GM19025 (cell line): ENCODE results near the gene GPR17.

Experiments used
- ATAC-seq: cut with Tn5 transposase; IDR thresholded peaks from one replicate; pipeline ENCODE4 v1.9.1; 2021; ENCODE audit warnings: mild to moderate bottlenecking, low read depth, moderate library complexity; ENCODE audit not compliant: unreplicated experiment

Gene GPR17

DNA sequence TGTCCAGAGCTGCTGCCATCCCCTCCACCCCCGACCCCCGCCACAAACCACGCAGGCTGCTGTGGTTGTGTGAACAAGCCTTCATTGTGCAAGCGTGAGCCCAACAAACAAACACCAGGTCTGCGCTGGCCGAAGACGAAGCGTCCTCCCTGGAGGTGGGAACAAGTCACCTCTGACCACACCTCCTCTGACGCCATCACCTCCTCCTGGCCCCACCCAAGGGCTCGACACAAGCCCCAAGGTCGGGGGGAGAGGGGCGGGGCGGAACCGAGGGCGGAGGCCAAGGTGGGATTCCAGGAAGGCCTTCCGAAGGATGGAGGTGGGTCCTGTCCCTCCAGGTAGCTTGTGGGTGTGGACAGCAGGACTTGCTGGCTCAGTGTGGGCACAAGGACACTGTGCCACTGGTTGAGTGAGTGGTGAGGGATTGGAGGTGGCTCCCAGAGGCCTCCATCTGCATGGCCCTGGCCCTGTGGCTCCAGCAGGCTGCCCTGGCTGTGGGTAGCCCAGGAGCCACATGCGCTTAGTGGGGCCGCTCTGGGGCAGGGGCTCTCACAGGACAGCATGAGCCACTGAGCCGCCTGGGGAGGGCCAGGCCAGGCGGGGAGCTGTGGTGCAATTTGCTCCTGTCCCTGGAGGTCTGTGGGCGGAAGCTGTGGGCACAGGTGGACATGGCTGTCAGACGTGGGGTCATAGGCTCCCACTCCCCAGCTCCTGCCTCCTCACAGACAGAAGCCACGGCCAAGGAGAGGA lies 7.4 kb upstream of the GPR17 start:
- ATAC-seq: no peak

GRCh38 chr2:127639111-127639474 lies 6.9 kb upstream of the GPR17 start:
- no peak for ATAC-seq

DNA sequence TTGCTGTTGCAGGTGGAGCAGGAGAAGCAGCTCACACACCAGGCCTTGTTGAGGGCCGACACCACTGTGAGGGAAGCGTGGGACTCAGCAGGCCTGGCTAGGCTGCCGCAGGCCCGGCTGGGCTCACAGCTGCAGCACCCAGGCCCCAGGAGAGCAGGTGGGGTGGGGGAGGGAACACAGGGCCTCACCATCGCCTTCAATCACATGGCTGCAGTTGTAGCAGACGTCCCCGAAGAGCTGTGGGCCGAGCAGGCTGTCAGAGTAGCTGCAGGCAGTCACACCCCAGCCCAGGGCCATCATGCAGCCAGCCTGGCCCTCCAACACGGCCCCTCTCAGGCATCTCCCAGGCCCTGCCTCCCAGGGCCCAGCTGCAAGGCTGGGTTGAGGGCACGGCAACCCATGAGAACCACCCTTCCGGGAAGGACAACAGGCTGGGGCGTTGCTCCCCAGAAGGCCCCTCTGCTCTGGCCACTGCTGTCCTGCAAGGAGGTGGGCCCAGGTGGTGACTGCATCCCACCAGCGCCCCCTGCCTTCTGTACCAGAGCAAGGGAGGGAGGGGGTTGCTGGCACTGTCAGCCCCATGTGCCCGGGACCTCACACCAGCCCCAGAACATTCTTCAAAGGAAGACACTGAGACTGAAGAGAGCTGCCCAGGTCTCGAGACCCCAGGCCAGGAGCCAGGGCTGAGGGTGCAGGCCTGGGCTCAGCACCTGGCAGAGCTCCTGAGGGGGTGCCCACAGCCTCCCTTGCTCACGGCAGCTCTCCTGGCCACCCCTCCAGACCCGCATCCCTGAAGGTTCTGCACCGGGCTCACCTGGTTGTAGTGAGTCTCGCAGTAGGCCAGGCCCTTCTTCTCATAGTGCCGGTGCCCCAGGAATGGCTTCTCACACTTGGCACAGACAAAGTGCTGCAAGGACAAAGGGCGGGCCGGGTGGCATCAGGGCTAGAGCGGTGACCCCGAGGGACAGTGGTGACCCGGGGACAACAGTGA lies 5.6 kb upstream of the GPR17 start:
- ATAC-seq: no peak

DNA sequence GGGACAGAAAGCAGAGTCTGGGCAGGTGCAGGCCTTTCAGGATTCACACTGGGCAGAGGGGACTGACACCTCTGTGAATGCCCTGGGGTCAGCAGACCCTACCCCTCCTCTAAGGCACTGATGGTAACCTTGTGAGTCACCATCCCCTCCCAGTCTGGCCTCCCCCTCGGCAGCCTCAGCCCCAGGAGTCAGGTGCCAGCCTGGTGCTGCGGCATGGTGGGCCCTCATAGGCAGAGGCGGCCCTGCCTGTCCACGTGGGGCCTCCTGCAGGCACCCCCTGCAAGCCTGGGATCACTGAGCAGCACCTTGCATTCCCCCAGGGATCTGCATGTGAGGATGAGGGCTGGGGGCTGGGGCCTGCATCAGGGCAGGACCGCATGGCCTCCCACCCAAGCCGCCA lies 4.8 kb upstream of the GPR17 start:
- no peak for ATAC-seq

- no peak for ATAC-seq
Observed at GRCh38 chr2:127641846-127642507, 4.0 kb upstream of the GPR17 start.

DNA sequence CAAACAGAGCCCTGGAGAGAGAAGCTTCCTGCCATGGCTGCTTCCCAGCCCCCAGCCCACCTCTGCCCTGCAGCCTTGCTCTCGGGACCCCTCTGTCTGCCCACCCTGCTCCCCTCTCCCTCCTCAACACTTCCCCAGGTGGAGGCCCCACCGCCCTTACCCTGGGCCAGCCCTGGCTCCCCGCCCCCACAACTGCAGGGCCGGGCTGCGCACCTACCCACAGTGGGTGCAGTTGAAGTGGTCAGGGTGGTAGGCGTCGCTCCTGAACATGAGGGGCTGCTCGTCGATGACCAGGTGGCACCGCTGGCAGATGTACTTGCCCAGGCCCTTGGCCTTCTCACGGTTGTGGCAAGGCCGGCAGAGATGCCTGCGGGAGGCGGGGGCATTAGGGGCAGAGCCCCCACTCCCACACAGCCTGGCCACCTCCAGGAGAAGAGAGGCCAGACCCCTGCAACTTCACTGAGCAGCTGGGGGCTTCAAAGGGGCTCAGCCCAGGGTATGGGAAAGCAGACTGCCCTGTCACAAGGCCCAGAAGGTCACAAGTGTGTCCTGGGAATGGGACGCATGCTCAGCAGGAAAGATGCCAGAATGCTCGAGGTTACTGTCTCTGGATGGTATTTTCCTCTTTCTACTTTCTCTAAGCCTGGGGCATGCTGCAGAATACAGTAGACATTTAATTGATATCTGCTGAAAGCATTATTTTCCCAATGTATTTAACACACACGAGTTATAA lies 3.1 kb upstream of the GPR17 start:
- no peak for ATAC-seq

GRCh38 chr2:127643439-127644065 lies 2.4 kb upstream of the GPR17 start:
- ATAC-seq: no peak

GRCh38 chr2:127644066-127645025 lies 1.6 kb upstream of the GPR17 start:
- ATAC-seq: no peak

DNA sequence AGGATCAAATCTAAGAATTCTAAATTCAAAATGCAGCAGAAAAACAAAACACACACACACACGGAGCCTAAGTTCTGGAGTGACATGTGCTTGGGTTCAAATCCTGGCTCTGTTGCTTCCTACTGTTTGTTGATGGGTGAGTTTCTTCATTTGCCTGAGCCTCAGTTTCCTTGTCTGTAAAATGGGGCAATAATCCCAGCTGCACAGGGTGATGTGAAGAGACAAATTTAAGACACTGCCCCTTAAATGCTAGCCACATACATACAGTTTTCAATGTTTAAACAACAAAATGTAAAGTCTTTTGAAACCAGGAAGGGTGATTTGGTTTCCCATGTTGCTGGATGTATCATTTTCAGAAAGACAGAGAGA lies 943 bp upstream of the GPR17 start:
- ATAC-seq: no peak

DNA sequence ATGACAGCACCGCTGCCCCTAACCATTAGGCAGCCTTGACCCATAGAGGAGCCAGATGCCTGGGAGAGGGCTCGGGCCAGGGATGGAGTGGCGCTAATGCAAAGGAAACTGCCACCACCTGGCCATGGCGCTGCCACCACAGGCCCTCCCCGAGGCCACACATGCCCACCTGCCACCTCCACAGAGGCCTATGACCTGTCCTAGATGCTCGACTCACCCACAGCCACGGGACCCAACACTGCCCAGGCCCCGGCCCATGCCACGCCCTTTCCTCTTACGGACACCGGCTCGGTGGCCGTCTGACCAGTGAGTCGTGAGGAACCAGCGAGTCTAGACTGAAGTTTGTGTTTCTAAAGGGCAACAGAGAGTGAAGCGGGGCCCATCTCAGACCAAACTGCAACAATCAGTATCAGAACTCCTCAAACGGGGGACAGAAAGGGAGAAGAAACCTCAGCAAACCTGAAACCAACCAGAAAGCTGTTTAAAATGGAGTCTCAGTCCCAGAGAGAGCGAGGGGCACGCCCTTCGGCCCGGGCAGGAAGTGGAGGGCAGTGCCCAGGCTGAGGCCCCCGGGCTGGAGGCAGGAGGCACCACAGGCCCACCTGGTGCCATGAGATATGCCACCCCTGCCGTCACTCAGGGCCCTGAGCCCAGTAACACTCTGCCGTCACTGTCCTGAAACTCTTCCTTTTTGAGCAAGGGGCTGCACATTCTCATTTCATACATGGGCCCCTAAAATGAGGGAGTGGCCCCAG lies 711 bp downstream of the GPR17 start:
- ATAC-seq: no peak

- ATAC-seq: no peak
Observed at GRCh38 chr2:127647242-127648190, 1.6 kb downstream of the GPR17 start.

DNA sequence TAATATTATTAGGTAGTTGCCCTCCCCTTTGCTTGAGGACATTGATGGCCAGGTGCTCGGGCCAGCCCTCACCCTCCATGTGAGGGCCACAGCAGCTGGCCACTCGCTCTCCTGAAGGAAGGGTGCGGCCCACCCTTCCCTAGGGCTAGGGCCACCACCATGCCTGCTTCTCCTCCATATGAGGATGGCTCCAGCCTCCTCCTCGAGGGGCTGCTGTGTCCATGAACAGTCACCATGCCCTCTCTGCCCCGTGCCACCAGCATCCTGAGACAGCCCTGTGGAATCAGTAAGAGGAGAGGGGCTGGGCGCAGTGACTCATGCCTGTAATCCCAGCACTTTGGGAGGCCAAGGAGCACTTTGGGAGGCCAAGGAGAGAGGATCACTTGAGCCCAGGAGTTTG lies 2.4 kb downstream of the GPR17 start:
- no peak for ATAC-seq

DNA sequence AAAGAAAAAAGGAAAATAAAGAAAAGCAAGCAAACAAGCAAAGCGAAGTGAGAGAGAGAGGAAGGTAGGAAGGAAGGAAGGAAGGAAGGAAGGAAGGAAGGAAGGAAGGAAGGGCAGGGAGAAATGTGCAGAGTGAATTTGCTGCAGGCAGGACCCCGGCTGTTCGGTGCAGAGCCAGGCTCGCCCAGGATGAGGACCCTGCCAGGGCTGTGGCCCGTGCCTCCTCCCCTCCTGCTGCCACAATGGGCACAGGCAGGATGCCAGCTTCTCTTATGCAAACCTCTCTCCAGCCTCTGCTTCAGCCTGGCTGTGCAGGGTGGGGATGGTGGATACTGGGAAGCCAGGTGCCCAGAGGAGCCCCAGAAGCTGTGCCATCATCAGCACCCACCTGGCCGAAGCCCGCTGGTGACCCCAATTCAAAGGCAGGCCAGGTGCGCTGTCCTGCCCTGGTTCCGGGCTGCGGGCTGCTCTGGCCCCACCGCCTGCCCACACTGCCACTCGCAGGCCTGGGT lies 3.2 kb downstream of the GPR17 start:
- no peak for ATAC-seq

GRCh38 chr2:127649684-127650040 lies 3.7 kb downstream of the GPR17 start:
- ATAC-seq: no peak

DNA sequence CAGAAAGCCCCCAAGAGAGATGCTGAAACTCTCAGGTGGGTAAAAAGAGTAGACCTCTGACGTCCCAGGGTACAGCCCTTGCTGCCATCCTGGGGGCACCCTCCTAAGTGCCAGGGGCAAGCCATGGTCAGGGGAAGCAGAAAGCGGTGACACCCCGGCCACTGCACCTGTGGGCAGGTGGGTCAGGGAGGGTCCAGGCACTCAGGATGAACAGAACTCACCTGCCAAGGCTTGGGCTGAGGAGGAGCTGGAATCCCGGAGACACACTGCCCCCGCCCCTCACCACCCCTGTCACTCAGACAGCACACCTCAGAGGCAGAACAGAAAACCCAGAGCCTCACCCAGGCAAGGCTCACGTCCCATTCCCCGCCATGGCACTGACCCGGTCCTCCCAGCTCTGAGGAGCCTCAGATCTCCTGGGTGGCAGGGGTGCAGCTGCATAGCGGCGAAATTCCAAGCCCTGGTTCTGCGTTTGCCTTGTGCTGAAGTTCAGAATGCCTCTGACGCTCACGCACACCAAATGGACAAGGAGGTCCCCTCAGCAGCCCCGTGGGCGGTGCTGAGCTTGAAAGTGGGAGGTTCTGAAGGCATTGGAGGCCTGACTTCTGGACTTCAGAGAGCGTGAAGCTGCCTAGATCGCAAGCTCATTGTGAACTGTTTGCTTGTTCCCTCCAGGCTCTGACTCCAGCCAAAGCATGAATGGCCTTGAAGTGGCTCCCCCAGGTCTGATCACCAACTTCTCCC lies 4.3 kb downstream of the GPR17 start:
- ATAC-seq: no peak

DNA sequence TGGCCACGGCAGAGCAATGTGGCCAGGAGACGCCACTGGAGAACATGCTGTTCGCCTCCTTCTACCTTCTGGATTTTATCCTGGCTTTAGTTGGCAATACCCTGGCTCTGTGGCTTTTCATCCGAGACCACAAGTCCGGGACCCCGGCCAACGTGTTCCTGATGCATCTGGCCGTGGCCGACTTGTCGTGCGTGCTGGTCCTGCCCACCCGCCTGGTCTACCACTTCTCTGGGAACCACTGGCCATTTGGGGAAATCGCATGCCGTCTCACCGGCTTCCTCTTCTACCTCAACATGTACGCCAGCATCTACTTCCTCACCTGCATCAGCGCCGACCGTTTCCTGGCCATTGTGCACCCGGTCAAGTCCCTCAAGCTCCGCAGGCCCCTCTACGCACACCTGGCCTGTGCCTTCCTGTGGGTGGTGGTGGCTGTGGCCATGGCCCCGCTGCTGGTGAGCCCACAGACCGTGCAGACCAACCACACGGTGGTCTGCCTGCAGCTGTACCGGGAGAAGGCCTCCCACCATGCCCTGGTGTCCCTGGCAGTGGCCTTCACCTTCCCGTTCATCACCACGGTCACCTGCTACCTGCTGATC lies 4.9 kb downstream of the GPR17 start:
- ATAC-seq: no peak
